ENCODE data around the gene SDCCAG8.
"Not testable (repeated sequence)": the region's sequence is repeated elsewhere in the genome, so short reads cannot be mapped to it uniquely, and the experiment has no call there.

GRCh38 chr1:243338848-243339247, 83.0 kb downstream of the SDCCAG8 start:
- TF ChIP-seq FOXA1 (IDR thresholded peaks at IDR 0.05); BHLHE40 (IDR thresholded peaks at IDR 0.05; ENCODE audit: borderline replicate concordance); ZNF384 (IDR thresholded peaks at IDR 0.05); FOXM1 (IDR thresholded peaks at IDR 0.05; ENCODE audit: borderline replicate concordance); L3MBTL2 (conservative IDR thresholded peaks at IDR 0.05); SP1 (IDR thresholded peaks at IDR 0.05); SUZ12 (IDR thresholded peaks at IDR 0.05); TARDBP (IDR thresholded peaks at IDR 0.05); FOXK2 (IDR thresholded peaks at IDR 0.05); PKNOX1 (IDR thresholded peaks at IDR 0.05); NFRKB (IDR thresholded peaks at IDR 0.05): not testable (repeated sequence)
